ENCODE results near the gene RIF1. TPM values are rescaled to one million over a fixed set of nuclear protein-coding genes. Genes with fewer than 3 reads are reported as not detected.

RIF1 gene
- total RNA-seq, 1 donor: 25.9 TPM

GRCh38 chr2:151518802-151519201 is 109.1 kb downstream of the RIF1 start:
- no peak for DNase-seq (ENCODE audit: low read depth in 2 of 3, low spot score in 2 of 3)

- no peak for DNase-seq (ENCODE audit: low read depth in 2 of 3, low spot score in 2 of 3)
These were observed 111.3 kb downstream of the RIF1 start for GRCh38 chr2:151520976-151521375.

- DNase-seq (ENCODE audit: low read depth in 2 of 3, low spot score in 2 of 3): no peak
These were observed 112.9 kb downstream of the RIF1 start for GRCh38 chr2:151522556-151522955.

GRCh38 chr2:151523850-151524249 is 114.1 kb downstream of the RIF1 start:
- DNase-seq (ENCODE audit: low read depth in 2 of 3, low spot score in 2 of 3): no peak

GRCh38 chr2:151525821-151526373 is 116.2 kb downstream of the RIF1 start:
- DNase-seq (ENCODE audit: low read depth in 2 of 3, low spot score in 2 of 3): peak in 2 of 3 donors; percentile 8 to 47

GRCh38 chr2:151526572-151527090 is 116.9 kb downstream of the RIF1 start:
- DNase-seq (ENCODE audit: low read depth in 2 of 3, low spot score in 2 of 3): no peak

Small RNA genes lying within 50 kb of the gene (small RNA-seq; reads per million reads assigned to genes)
- gene MIR4773-1: not detected
- gene RN7SL124P: not detected

Other genes starting within 250 kb of the RIF1 start
- 5.7 TPM for gene RBM43, start 148.0 kb upstream of the RIF1 start, total RNA-seq
- gene NMI, start 120.2 kb upstream of the RIF1 start, total RNA-seq: 39.0 TPM
- gene TNFAIP6, start 52.3 kb upstream of the RIF1 start, total RNA-seq: 0.27 TPM